GM18870 (cell line): ENCODE measurements around the gene ASCL5.

Source experiments
- ATAC-seq: cut with Tn5 transposase; IDR thresholded peaks from one replicate; pipeline ENCODE4 v1.9.1; 2021; ENCODE audit warnings: moderate library complexity; ENCODE audit not compliant: unreplicated experiment

Gene ASCL5

DNA sequence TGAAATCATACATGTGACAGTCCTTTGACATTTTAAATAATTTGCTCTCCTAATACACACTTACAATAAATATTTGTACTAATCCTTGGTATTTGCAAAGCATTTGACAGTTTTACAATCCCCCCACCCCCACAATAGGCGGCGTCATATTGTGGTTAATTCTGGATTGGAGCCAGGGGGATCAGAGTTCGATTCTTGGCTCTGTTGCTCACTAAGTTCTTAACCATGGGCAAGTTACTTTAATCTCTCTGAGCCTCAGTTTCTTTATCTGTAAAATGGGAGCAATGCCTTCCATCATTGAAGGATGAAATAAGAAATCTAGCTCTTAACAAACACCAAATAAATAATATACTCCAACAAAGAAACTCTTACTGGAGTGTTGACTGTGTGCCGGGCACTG is 38.6 kb downstream of the ASCL5 start:
- no peak for ATAC-seq

DNA sequence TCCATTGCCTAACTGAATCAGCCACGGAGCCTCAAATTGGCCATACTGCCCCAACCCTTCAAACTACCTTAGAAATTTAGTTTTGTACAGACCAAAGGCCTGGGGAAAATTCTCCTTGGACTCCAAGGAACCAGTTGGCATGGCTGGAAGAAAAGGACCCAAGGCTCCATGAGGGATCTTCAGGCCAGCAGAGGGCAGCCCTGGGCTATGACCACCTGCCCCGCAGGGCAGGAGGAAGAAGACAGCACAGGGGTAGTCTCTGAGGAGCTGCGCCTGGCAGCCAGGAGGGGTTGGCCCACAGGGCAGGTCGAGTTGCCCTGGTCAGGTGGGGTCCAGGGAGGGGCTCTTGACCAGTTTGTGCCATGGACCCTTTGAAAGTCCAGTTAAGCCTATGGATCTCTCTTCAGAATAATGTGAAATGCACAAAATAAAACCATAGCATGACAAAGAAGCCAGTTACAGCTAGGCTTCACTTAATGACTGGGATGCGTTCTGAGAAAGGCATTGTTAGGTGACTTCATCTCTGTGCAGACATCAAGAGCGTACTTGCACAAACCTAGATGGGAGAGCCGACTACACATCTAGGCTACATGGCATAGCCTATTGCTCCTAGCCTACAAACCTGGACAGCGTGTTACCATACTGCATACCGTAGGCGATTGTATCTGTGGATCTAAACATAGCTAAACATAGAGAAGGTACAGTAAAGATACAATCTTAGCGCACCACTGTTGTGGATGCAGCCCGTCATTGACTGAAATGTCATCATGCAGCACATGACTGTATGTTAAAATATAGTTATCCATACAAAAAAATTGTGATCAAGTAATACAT is 40.9 kb downstream of the ASCL5 start:
- no peak for ATAC-seq

GRCh38 chr1:201084295-201084694 is 42.7 kb downstream of the ASCL5 start:
- ATAC-seq: no peak

DNA sequence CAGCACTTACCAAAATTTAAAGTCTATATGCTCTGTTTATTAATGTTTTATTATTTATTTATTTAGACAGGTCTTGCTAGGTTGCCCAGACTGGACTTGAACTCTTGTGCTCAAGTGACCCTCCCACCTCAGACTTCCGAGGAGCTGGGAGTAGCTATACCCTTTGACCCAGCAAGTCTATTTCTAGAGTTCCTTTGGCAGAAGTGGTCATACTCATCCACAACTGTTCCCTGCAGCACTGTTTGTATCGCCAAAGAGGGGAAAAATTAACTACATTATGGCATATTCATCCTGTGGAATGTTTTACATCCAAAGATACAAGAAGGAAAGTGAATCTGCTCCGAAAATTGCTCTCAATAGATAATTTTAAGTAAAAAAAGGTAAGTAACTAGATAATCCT is 43.2 kb downstream of the ASCL5 start:
- ATAC-seq: no peak

- ATAC-seq: no peak
These were observed 46.8 kb downstream of the ASCL5 start for GRCh38 chr1:201080135-201080534.

GRCh38 chr1:201077736-201078135 is 49.2 kb downstream of the ASCL5 start:
- ATAC-seq: no peak

DNA sequence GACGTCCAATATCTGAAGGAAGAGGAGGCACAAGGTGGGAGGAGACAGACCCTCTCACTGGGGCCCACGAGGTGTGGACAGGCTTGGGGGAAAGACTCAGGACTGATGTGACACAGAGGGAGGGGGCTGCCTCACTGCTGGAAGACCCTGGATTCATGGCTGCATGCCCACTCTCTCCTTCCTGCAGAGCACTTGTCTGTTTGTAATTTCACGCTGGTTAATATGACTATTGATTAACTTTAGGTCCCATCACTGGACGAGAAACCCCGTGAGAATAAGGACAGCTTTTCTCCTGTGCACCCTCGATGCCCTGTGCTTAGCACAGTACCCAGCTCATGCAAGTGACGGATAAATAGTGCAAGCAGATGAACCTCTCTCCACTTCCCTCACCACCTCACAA is 49.9 kb downstream of the ASCL5 start:
- no peak for ATAC-seq

- ATAC-seq: no peak
These were observed 50.9 kb downstream of the ASCL5 start for GRCh38 chr1:201076092-201076491.

DNA sequence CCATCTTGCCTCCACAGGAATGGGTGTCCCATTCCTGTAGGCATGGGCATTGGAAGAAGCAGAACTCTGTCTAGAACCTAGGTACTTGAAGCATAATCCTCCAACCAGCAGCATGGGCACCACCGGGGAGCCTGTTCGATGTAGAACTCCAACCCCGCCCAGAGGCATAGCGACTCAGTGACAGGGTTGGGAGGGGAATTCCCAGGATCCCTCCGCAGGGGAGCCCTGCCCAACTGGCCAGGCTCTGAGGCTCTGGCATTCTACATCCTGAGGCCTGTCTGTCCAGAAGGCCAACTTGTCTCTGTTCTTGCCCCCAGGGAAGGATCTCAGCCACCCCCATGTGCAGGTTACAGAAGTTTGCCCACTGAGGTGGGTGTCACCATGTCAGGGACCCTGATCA is 53.0 kb downstream of the ASCL5 start:
- ATAC-seq: no peak

DNA sequence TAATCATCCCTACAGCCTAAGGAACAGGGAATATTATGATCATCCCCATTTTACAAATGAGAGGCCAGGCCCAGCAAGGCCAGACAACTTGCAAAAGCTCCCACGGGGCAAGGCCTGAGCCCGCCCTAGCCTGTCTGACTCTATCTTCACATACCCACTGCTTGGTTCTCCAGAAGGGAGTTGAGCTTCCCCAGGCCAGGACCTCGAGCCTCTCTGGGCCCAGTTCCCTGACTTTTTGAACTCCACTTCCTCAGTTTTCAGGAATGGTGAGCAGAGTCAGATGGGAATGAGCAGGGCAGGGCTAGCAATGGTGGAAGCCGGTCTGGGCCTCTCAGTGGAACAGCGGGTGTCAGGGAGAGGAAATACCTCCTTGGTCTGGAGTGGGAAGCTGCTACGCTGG is 54.1 kb downstream of the ASCL5 start:
- no peak for ATAC-seq

- no peak for ATAC-seq
These were observed 54.8 kb downstream of the ASCL5 start for GRCh38 chr1:201072149-201072548.

- no peak for ATAC-seq
These were observed 57.3 kb downstream of the ASCL5 start for GRCh38 chr1:201069636-201070035.

DNA sequence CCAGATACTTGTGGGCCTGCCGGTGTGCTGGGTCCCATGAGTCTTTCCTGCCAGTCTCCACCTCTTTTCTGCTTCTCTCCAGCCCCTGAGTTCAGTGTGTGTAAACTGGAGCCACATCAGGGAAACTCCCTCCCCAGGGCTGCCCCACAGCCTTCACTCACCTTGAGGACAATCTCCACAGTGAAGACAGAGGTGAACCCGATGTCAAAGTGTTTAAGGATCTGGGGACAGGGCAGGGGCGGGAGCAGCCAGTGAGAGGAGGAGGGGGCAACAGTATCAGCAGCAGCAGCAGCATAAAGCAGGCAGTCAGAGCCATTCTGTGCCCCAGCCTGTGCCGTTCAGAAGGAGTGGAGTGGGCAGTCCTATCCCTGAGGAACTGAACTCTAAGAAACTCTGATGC is 58.0 kb downstream of the ASCL5 start:
- ATAC-seq: no peak

- ATAC-seq: no peak
These were observed 60.0 kb downstream of the ASCL5 start for GRCh38 chr1:201066986-201067385.

DNA sequence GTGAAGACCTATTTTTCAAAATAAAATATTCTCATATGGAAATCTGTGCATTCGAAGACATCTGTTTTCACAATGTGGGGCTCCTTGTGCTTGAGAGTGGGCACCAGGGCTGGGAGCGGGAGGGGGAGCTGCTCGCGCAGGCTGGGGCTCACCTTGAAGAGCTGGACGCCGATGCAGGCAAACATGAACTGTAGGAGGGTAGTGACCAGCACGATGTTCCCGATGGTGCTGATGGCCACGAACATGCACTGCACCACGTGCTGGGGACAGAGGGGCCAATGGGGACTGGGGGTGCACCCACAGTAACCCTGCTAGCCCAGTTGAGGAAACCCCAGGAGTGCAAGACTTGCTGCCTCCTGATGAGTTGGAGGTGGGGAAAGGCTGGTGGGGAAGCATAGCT is 61.3 kb downstream of the ASCL5 start:
- ATAC-seq: no peak

- ATAC-seq: no peak
These were observed 62.2 kb downstream of the ASCL5 start for GRCh38 chr1:201064806-201065205.
